Nephron progenitor cell (in vitro differentiated cells): ENCODE results near the gene FXR1.
A peak's percentile ranks its signal among the peaks of the same experiment; 100 is the strongest.

ENCODE experiments used
- DNase-seq: peaks from one replicate; pipeline ENCODE4 v3.0.0; 2021
- H3K27ac Mint-ChIP-seq: 2 replicates; pipeline ENCODE4 v1.8.0; 2021; ENCODE audit warnings: mild to moderate bottlenecking, moderate library complexity, mixed read lengths
- H3K27me3 Mint-ChIP-seq: 2 replicates; pipeline ENCODE4 v1.8.0; 2021; ENCODE audit warnings: mild to moderate bottlenecking, low read depth, mixed read lengths; ENCODE audit not compliant: poor library complexity
- H3K36me3 Mint-ChIP-seq: 2 replicates; pipeline ENCODE4 v1.8.0; 2021; ENCODE audit warnings: low read depth, mixed read lengths
- H3K4me1 Mint-ChIP-seq: 2 replicates; pipeline ENCODE4 v1.8.0; 2021; ENCODE audit warnings: mixed read lengths
- H3K4me3 Mint-ChIP-seq: 2 replicates; pipeline ENCODE4 v1.8.0; 2021; ENCODE audit warnings: mild to moderate bottlenecking, moderate library complexity, mixed read lengths
- H3K9me3 Mint-ChIP-seq: 2 replicates; pipeline ENCODE4 v1.8.0; 2021; ENCODE audit warnings: mild to moderate bottlenecking, moderate library complexity, mixed read lengths
- CTCF ChIP-seq: fragments of 200-600 bp; sonication (generic); IDR thresholded peaks from 2 replicates; pipeline ENCODE4 v1.5.0; 2021; ENCODE audit warnings: antibody characterized with exemption

FXR1 gene

DNA sequence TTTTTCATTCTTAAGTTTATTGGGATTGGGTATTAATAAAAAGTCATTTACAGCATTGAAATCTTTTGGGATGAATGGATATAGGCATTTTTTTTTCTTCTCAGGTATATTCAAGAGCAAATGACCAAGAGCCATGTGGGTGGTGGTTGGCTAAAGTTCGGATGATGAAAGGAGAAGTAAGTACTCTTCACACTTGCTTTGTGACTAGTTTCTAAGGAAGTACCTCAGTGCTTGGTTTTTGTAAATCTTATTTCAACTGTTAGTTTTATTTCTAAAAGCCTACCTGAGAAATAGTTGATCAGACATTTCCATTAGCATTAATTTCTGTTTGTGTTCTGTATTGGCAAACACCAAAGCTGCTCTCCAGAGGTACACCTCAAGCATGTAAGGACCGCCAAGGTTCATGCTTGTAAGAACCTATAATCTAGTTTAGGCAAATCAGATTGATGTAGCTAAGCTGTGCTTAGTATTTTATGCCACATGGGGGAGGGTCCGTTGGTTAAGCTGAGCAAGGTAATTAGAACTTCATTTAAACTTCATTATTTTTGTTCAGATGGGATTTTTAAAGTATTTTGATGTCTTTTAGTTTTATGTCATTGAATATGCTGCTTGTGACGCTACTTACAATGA is 35.4 kb downstream of the FXR1 start:
- no peaks in the 10 kb centered on the region for H3K9me3 Mint-ChIP-seq
- DNase-seq: no peak
- no peaks in the 10 kb centered on the region for H3K27me3 Mint-ChIP-seq
- no peaks in the 10 kb centered on the region for H3K4me1 Mint-ChIP-seq
- no peak for TF ChIP-seq CTCF
- H3K36me3 Mint-ChIP-seq: peaks cover 73% of the 10 kb centered on the region
- H3K4me3 Mint-ChIP-seq: no peak overlapping the region
- no peak overlapping the region for H3K27ac Mint-ChIP-seq

DNA sequence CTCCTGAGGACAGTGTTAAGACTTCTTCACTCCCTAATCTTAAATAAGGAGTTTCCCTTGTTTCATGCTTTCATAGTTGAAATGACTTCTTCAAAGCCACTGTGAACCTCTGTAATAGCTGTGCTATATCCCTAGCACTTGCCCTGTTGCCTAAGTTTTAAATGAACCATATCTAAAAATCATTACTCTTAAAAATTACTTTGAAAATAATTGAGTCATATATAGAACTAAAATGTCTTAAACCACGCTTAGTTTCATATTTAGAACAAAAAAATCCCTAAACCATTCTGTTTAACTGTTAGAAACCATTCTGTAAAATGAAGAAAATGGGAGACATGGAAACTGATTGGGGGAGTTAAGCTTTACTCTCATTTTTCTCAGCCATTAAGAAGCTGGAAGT is 47.2 kb downstream of the FXR1 start:
- no peak overlapping the region for H3K27ac Mint-ChIP-seq
- H3K36me3 Mint-ChIP-seq: peaks cover 84% of the 10 kb centered on the region
- H3K4me3 Mint-ChIP-seq: no peak overlapping the region
- no peak for TF ChIP-seq CTCF
- no peaks in the 10 kb centered on the region for H3K27me3 Mint-ChIP-seq
- H3K9me3 Mint-ChIP-seq: no peaks in the 10 kb centered on the region
- H3K4me1 Mint-ChIP-seq: no peaks in the 10 kb centered on the region
- no peak for DNase-seq

DNA sequence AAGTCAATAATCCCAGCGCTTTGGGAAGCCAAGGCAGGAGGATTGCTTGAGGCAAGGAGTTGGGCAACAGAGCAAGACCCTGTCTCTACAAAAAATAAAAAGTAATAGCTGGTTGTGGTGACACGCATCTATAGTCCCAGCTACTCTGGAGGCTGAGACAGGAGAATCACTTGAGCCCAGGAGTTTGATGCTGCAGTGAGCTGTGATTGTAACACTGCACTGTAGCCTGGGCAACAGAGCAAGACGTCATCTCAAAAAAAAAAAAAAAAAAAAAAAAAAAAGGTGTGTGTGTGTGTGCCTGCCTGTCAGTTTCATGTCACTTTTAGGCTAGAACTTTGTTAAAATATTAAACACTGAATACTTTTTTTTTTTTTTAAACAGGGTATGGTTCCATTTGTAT is 48.6 kb downstream of the FXR1 start:
- Mint-ChIP-seq H3K27me3 (no peaks in the 10 kb centered on the region), H3K4me3 (no peak overlapping the region), H3K9me3 (no peaks in the 10 kb centered on the region), H3K36me3 (peaks cover 74% of the 10 kb centered on the region), H3K4me1 (no peaks in the 10 kb centered on the region), H3K27ac (no peak overlapping the region)
- TF ChIP-seq CTCF: no peak
- DNase-seq: no peak

- H3K27me3 Mint-ChIP-seq: no peaks in the 10 kb centered on the region
- no peaks in the 10 kb centered on the region for H3K4me1 Mint-ChIP-seq
- no peak for DNase-seq
- no peak overlapping the region for H3K27ac Mint-ChIP-seq
- H3K9me3 Mint-ChIP-seq: no peaks in the 10 kb centered on the region
- no peak overlapping the region for H3K4me3 Mint-ChIP-seq
- H3K36me3 Mint-ChIP-seq: peaks cover 72% of the 10 kb centered on the region
- TF ChIP-seq CTCF: no peak
Measured at GRCh38 chr3:180961552-180961951, 49.1 kb downstream of the FXR1 start.

- no peak for TF ChIP-seq CTCF
- DNase-seq: no peak
- no peaks in the 10 kb centered on the region for H3K27me3 Mint-ChIP-seq
- H3K4me3 Mint-ChIP-seq: no peak overlapping the region
- no peaks in the 10 kb centered on the region for H3K9me3 Mint-ChIP-seq
- H3K4me1 Mint-ChIP-seq: no peaks in the 10 kb centered on the region
- peaks cover 70% of the 10 kb centered on the region for H3K36me3 Mint-ChIP-seq
- peak overlapping the region; percentile 72 for H3K27ac Mint-ChIP-seq
Measured at GRCh38 chr3:180962530-180962929, 50.1 kb downstream of the FXR1 start.

- no peaks in the 10 kb centered on the region for H3K9me3 Mint-ChIP-seq
- H3K36me3 Mint-ChIP-seq: peaks cover 40% of the 10 kb centered on the region
- DNase-seq: no peak
- H3K4me3 Mint-ChIP-seq: no peak overlapping the region
- no peaks in the 10 kb centered on the region for H3K4me1 Mint-ChIP-seq
- no peaks in the 10 kb centered on the region for H3K27me3 Mint-ChIP-seq
- no peak for TF ChIP-seq CTCF
- H3K27ac Mint-ChIP-seq: no peak overlapping the region
Measured at GRCh38 chr3:180970931-180971330, 58.5 kb downstream of the FXR1 start.
